HG02571 (cell line): ENCODE measurements around the gene UGT1A5.

Experiments used
- ATAC-seq: cut with Tn5 transposase; IDR thresholded peaks from one replicate; pipeline ENCODE4 v1.9.1; 2021; ENCODE audit warnings: mild to moderate bottlenecking, moderate library complexity; ENCODE audit not compliant: unreplicated experiment

The UGT1A5 gene

GRCh38 chr2:233712611-233713261 is at the start of gene UGT1A5:
Gene UGT1A5, plus strand, starts transcription at chr2:233712907. Its CDS starts 85 bp downstream, at chr2:233712992.
- ATAC-seq = no peak

- no peak for ATAC-seq
Measured at GRCh38 chr2:233663911-233664310, 48.8 kb upstream of the UGT1A5 start.

- ATAC-seq = no peak
Measured at GRCh38 chr2:233668605-233669260, 44.0 kb upstream of the UGT1A5 start.

- ATAC-seq = no peak
Measured at GRCh38 chr2:233671290-233672161, 41.2 kb upstream of the UGT1A5 start, which contains the start of gene UGT1A9. Gene UGT1A9, plus strand, starts transcription at chr2:233671898. Its CDS starts 37 bp downstream, at chr2:233671935.

- no peak for ATAC-seq
Measured at GRCh38 chr2:233672886-233673285, 39.8 kb upstream of the UGT1A5 start.

- ATAC-seq = no peak
Measured at GRCh38 chr2:233673896-233674295, 38.8 kb upstream of the UGT1A5 start.

GRCh38 chr2:233674314-233674713 is 38.4 kb upstream of the UGT1A5 start:
- ATAC-seq = no peak

- ATAC-seq = no peak
Measured at GRCh38 chr2:233674995-233675394, 37.7 kb upstream of the UGT1A5 start.

- ATAC-seq = no peak
Measured at GRCh38 chr2:233676046-233676445, 36.7 kb upstream of the UGT1A5 start.

GRCh38 chr2:233679196-233679595 is 33.5 kb upstream of the UGT1A5 start:
- ATAC-seq = no peak

GRCh38 chr2:233680361-233681045 is 32.2 kb upstream of the UGT1A5 start:
- no peak for ATAC-seq

- ATAC-seq = no peak
Measured at GRCh38 chr2:233681521-233682099, 31.1 kb upstream of the UGT1A5 start, which contains the start of gene UGT1A7. Gene UGT1A7, plus strand, starts transcription at chr2:233681901. Its CDS starts 37 bp downstream, at chr2:233681938.

GRCh38 chr2:233684640-233685039 is 28.1 kb upstream of the UGT1A5 start:
- no peak for ATAC-seq

- no peak for ATAC-seq
Measured at GRCh38 chr2:233686928-233687327, 25.8 kb upstream of the UGT1A5 start.

- no peak for ATAC-seq
Measured at GRCh38 chr2:233688341-233688740, 24.4 kb upstream of the UGT1A5 start.

- ATAC-seq = no peak
Measured at GRCh38 chr2:233689031-233689430, 23.7 kb upstream of the UGT1A5 start.

GRCh38 chr2:233689501-233689900 is 23.2 kb upstream of the UGT1A5 start:
- ATAC-seq = no peak

- ATAC-seq = no peak
Measured at GRCh38 chr2:233690444-233690843, 22.3 kb upstream of the UGT1A5 start.

- ATAC-seq = no peak
Measured at GRCh38 chr2:233691443-233692433, 21.0 kb upstream of the UGT1A5 start.
